GM13976 (cell line): Measurements from ENCODE around the gene NME7.

Experiments used
- DNase-seq: peaks from one replicate; pipeline ENCODE4 v3.0.0; 2012; ENCODE audit warnings: low spot score
- in situ Hi-C: fragments of 300-500 bp; cut with MboI; formaldehyde crosslinking; loops from one replicate; pipeline ENCODE4 v1.12.0; 2022; ENCODE audit warnings: low sequenced_read_pairs, mixed read lengths, inconsistent platforms; ENCODE audit not compliant: unreplicated experiment
- TF ChIP-seq, protein P1 (sequence below): IDR thresholded peaks from 2 replicates; pipeline ENCODE4 v1.5.1; 2012; ENCODE audit warnings: borderline replicate concordance, mild to moderate bottlenecking; ENCODE audit not compliant: insufficient read depth; ENCODE audit errors: extremely low read depth, missing control alignments, control extremely low read depth

The NME7 gene

DNA sequence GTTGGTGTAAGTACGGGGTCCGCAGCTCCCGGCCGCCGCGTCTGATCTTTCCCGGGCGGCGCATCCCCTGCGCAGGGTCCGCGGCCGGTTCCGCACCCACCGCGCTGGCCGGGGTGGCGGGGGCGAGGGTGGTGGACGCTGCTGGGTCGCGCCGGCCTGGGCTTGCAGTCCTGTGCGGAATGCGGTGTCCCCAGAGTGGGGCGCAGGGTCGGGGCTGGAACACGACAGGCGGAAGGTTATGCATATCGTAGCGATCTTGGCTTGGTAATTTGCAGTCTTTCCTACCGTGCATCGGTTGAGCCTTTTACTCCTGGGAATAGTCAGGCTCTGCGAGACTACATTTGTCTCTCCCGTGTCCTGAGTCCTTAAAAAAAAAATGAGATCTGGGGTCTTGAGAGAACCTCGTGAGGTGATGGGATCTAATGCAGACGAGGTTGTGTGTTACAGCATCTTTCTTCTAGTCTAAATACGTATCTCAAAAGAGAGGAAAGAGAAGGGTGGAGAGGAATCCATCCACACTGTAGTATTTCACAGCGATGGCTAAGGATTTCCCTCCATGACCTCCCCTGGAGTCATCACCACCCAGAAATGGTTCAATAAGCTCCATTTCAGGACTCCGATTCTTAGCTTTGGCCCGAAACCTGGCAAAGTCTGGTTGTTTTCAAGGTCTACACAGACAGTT, 260.5 kb downstream of the NME7 start:
- DNase-seq: no peak
- TF ChIP-seq, protein P1, sequence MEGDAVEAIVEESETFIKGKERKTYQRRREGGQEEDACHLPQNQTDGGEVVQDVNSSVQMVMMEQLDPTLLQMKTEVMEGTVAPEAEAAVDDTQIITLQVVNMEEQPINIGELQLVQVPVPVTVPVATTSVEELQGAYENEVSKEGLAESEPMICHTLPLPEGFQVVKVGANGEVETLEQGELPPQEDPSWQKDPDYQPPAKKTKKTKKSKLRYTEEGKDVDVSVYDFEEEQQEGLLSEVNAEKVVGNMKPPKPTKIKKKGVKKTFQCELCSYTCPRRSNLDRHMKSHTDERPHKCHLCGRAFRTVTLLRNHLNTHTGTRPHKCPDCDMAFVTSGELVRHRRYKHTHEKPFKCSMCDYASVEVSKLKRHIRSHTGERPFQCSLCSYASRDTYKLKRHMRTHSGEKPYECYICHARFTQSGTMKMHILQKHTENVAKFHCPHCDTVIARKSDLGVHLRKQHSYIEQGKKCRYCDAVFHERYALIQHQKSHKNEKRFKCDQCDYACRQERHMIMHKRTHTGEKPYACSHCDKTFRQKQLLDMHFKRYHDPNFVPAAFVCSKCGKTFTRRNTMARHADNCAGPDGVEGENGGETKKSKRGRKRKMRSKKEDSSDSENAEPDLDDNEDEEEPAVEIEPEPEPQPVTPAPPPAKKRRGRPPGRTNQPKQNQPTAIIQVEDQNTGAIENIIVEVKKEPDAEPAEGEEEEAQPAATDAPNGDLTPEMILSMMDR: no peak
- in situ Hi-C loops: loop anchor here (25.0 kb wide), 1 partner anchor 495 kb away; no protein-coding TSS in a partner anchor

DNA sequence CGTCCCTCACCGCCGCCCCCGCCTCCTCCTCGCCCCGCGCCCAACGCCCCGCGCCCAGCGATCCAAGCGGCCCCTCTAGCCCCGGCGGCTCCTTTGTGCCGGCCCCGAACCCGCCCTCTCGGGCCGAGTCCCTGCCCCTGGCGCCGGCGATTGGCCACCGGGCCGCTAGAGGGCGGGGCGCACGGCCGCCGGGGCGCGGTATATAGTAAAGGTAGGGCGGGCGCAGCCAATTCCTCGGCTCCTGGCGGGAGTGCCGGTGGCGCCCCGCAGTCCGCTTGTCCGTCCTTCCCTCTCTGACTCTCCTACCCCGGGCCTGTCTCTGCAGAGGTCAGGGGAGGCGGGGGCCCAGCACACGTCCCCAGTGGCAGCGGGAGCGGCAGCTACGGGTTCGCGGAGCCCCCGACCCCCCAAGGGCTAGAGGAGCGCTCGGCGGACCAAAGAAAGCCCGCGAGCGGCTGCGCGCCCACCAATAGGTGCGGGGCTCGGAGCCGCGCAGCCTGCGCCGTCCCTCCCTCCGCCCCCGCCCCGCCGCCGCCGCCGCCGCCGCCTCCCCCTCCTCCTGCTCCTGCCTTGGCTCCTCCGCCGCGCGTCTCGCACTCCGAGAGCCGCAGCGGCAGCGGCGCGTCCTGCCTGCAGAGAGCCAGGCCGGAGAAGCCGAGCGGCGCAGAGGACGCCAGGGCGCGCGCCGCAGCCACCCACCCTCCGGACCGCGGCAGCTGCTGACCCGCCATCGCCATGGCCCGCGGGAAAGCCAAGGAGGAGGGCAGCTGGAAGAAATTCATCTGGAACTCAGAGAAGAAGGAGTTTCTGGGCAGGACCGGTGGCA, 261.3 kb downstream of the NME7 start, which contains the start of gene ATP1B1:
ATP1B1 (plus strand) TSS at position 596 of the 826 bp plus-strand sequence; CDS start at position 736, 140 bp downstream.
- peak; percentile 95 for DNase-seq
- in situ Hi-C loops: loop anchor here (25.0 kb wide), 1 partner anchor 494 kb away; no protein-coding TSS in a partner anchor
- TF ChIP-seq, protein P1: no peak

DNA sequence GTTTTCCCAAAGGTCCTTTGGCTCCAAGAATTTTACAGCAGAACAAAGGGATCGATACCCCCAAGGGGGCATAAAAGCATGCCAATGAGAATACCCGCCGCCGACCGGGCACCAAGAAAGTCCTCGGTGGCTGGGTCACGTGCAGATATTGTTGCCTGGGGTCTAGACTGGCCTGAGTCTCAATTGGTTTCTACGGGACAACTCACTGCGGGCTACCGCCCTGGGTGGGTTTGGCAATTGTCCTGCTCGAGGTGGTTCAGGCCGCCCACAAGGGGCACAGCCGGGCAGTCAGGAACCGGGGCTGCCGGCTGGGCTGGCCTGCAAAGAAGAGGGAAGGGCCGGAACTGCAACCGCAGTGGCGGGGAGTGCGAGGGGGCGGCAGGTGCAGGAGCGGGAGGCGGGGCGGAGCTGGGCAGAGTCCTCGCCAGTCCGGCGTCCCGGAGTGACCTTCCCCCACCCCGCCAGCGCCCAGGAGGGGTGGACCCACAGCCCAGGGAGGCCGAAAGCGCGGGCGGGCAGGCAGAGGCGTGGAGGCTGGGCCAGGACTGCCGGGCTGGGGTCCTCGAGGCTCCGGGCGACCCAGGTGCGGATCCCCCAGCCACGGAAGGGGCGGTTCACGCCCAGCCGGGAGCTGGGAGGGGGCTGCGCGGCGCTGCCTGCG, 262.0 kb downstream of the NME7 start:
- peak; percentile 69 for DNase-seq
- in situ Hi-C loops: loop anchor here (25.0 kb wide), 1 partner anchor 493 kb away; no protein-coding TSS in a partner anchor
- TF ChIP-seq, protein P1: peak; percentile 12

DNA sequence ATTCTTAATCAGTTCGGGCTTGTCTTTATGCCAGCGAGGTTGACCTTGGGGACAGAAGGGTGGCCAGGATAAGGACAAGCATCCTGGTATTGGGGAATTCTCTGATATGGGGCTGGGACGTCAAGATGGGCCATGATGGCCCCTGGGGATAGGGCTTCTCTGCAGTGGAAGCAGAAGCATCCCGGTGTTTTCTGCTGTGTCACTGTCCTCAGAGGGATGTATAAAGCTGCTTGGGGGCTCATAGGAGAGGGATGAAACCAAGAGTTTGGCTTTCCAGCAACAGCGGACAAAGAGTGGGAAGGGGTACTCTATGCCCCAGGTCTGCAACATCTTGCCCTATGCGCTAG, 262.5 kb downstream of the NME7 start:
- in situ Hi-C loops: loop anchor here (25.0 kb wide), 1 partner anchor 493 kb away; no protein-coding TSS in a partner anchor
- DNase-seq: no peak
- TF ChIP-seq, protein P1: no peak

DNA sequence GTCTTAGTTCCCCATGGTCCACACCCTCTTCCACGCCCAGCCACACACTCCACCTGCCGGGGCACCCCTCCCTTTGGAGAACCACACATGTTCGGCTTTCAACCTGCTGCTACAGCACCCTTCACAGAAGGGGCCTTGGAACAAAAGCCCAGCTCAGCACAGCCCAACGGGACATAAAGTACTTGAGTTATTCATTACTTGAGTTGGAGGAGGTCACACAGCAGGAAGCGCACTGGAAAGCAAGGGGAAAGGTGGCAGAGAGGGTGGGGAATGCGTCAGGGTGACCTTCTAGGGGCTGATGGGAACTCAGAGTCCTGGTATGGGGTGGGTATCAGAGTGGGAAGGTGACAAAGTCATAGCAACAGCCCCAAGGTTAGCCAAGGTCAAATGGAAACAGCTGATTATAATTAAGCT, 264.1 kb downstream of the NME7 start:
- in situ Hi-C loops: loop anchor here (25.0 kb wide), 1 partner anchor 491 kb away; no protein-coding TSS in a partner anchor
- DNase-seq: no peak
- TF ChIP-seq, protein P1: no peak

DNA sequence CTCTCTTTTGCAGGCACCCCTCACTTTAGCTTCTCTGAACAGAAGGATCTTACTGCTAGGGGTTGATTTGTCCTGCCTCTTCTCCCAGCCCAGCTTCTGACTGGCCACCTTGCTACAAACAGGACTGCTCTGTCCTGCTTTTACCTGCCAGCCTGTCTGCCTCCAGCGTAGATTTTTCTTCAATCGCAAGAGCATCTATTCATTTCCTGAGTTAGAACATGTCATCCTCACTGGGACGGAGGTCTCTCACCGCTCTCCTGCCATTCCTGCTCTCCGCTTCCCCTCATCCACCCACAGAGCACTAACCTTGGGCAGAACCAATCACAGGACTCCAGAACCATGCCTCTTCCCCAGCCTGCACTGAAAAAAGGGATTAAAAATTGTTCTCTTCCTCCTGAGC, 264.6 kb downstream of the NME7 start:
- in situ Hi-C loops: loop anchor here (25.0 kb wide), 1 partner anchor 491 kb away; no protein-coding TSS in a partner anchor

More for the DNA sequence above, 264.6 kb downstream of the NME7 start:
- TF ChIP-seq, protein P1: no peak
- no peak for DNase-seq
